Upper lobe of right lung (tissue), 1 donor: Measurements from ENCODE around the gene ST6GAL1. TPM values are rescaled to one million over a fixed set of nuclear protein-coding genes. Genes with fewer than 3 reads are reported as not detected.

Source experiments
- ATAC-seq: fragments of 200-7000 bp; cut with Tn5 transposase; one replicate; pipeline ENCODE4 v1.9.1; 2020; ENCODE audit warnings: mild to moderate bottlenecking, moderate library complexity
- DNase-seq: peaks from one replicate; pipeline ENCODE4 v3.0.0-alpha.2; 2020
- H3K27ac ChIP-seq: fragments of 200-600 bp; one replicate; pipeline ENCODE4 v1.8.0; 2022
- H3K27me3 ChIP-seq: fragments of 200-600 bp; one replicate; pipeline ENCODE4 v1.8.0; 2022; ENCODE audit warnings: mild to moderate bottlenecking
- H3K36me3 ChIP-seq: fragments of 200-600 bp; one replicate; pipeline ENCODE4 v1.8.0; 2022
- H3K4me1 ChIP-seq: fragments of 200-600 bp; one replicate; pipeline ENCODE4 v1.8.0; 2022
- H3K4me3 ChIP-seq: fragments of 200-600 bp; one replicate; pipeline ENCODE4 v1.8.0; 2022; ENCODE audit warnings: mild to moderate bottlenecking
- H3K9me3 ChIP-seq: fragments of 200-600 bp; one replicate; pipeline ENCODE4 v1.8.0; 2022
- CTCF ChIP-seq: fragments of 200-600 bp; IDR thresholded peaks from one replicate; pipeline ENCODE4 v1.8.0; 2022; ENCODE audit warnings: antibody characterized with exemption
- intact Hi-C: fragments of 100-400 bp; cut with DNase I; formaldehyde crosslinking; loops from one replicate; pipeline ENCODE4 v1.11.0; 2022
- total RNA-seq: library from RNA; stranded (reverse); fragmentation: NEBNext Ultra II Directional; extraction: Animal tissue kit (Norgen Biotek cat#: 25700); gene quantifications from one replicate; pipeline ENCODE4 v1.2.1, GENCODE V29; 2021
- donor health status: DM: no; HTN: yes; CAD: no; lungs with severe emphysema.

ST6GAL1 gene
- total RNA-seq, 1 donor from 2014 or later = 116 TPM

- H3K9me3 ChIP-seq = no peaks in the 10 kb centered on the region
- H3K36me3 ChIP-seq = peaks cover 15% of the 10 kb centered on the region
- H3K27ac ChIP-seq = no peak overlapping the region
- no peaks in the 10 kb centered on the region for H3K27me3 ChIP-seq
- DNase-seq = no peak
- TF ChIP-seq CTCF = no peak
- ATAC-seq = no peak
- no peak overlapping the region for H3K4me3 ChIP-seq
- peaks cover 46% of the 10 kb centered on the region for H3K4me1 ChIP-seq
- intact Hi-C loops = no loop called here
Measured at GRCh38 chr3:186937017-186937875, 6.9 kb downstream of the ST6GAL1 start.

GRCh38 chr3:186938716-186939115 is 8.4 kb downstream of the ST6GAL1 start:
- peaks cover 42% of the 10 kb centered on the region for H3K4me1 ChIP-seq
- intact Hi-C loops = no loop called here
- H3K27me3 ChIP-seq = no peaks in the 10 kb centered on the region
- no peak overlapping the region for H3K4me3 ChIP-seq
- peak overlapping the region; percentile 31 for H3K27ac ChIP-seq
- no peaks in the 10 kb centered on the region for H3K9me3 ChIP-seq
- ATAC-seq = peak; percentile 62
- no peak for TF ChIP-seq CTCF
- DNase-seq = no peak
- H3K36me3 ChIP-seq = peaks cover 27% of the 10 kb centered on the region

GRCh38 chr3:186939536-186939935 is 9.2 kb downstream of the ST6GAL1 start:
- no peak for TF ChIP-seq CTCF
- Histone ChIP-seq H3K4me3 (no peak overlapping the region), H3K27me3 (no peaks in the 10 kb centered on the region), H3K27ac (no peak overlapping the region), H3K36me3 (peaks cover 27% of the 10 kb centered on the region), H3K9me3 (no peaks in the 10 kb centered on the region), H3K4me1 (peaks cover 38% of the 10 kb centered on the region)
- DNase-seq = no peak
- intact Hi-C loops = no loop called here
- no peak for ATAC-seq

GRCh38 chr3:186940967-186941366 is 10.6 kb downstream of the ST6GAL1 start:
- Histone ChIP-seq H3K4me3 (no peak overlapping the region), H3K4me1 (peaks cover 38% of the 10 kb centered on the region), H3K27me3 (no peaks in the 10 kb centered on the region), H3K9me3 (no peaks in the 10 kb centered on the region), H3K27ac (no peak overlapping the region), H3K36me3 (peaks cover 17% of the 10 kb centered on the region)
- no peak for TF ChIP-seq CTCF
- intact Hi-C loops = no loop called here
- no peak for DNase-seq
- ATAC-seq = peak; percentile 78

- no peak for TF ChIP-seq CTCF
- Histone ChIP-seq H3K27me3 (no peaks in the 10 kb centered on the region), H3K4me3 (no peak overlapping the region), H3K4me1 (peaks cover 38% of the 10 kb centered on the region), H3K9me3 (no peaks in the 10 kb centered on the region), H3K36me3 (peaks cover 12% of the 10 kb centered on the region), H3K27ac (peak overlapping the region; percentile 25)
- intact Hi-C loops = no loop called here
- no peak for DNase-seq
- ATAC-seq = no peak
Measured at GRCh38 chr3:186942168-186942567, 11.8 kb downstream of the ST6GAL1 start.
